ENCODE results near the gene PRKG1.

PRKG1 gene

DNA sequence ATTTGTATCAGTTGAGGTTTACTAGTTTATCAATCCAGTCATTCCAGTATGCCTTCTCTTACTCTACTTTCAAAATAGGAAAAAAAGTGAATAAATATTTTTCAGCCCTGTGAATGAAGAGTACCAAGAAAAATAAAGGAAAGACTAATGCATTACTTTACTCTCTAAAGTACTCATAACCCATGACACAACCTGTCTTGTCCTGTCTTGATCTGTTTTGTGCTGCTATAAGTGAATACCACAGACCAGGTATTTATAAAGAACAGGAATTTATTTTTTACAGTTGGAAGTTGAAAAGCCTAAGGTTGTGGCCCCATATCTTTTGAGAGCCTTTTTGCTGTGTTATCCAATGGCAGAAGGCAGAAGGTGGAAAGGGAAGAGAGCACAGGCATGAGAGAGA lies 1045.2 kb downstream of the PRKG1 start:
- no peak for TF ChIP-seq POLR2AphosphoS5 (IDR thresholded peaks at IDR 0.05; ENCODE audit: low read depth)
- TF ChIP-seq, protein P1, sequence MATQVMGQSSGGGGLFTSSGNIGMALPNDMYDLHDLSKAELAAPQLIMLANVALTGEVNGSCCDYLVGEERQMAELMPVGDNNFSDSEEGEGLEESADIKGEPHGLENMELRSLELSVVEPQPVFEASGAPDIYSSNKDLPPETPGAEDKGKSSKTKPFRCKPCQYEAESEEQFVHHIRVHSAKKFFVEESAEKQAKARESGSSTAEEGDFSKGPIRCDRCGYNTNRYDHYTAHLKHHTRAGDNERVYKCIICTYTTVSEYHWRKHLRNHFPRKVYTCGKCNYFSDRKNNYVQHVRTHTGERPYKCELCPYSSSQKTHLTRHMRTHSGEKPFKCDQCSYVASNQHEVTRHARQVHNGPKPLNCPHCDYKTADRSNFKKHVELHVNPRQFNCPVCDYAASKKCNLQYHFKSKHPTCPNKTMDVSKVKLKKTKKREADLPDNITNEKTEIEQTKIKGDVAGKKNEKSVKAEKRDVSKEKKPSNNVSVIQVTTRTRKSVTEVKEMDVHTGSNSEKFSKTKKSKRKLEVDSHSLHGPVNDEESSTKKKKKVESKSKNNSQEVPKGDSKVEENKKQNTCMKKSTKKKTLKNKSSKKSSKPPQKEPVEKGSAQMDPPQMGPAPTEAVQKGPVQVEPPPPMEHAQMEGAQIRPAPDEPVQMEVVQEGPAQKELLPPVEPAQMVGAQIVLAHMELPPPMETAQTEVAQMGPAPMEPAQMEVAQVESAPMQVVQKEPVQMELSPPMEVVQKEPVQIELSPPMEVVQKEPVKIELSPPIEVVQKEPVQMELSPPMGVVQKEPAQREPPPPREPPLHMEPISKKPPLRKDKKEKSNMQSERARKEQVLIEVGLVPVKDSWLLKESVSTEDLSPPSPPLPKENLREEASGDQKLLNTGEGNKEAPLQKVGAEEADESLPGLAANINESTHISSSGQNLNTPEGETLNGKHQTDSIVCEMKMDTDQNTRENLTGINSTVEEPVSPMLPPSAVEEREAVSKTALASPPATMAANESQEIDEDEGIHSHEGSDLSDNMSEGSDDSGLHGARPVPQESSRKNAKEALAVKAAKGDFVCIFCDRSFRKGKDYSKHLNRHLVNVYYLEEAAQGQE (IDR thresholded peaks at IDR 0.05; ENCODE audit: insufficient replicate concordance, low read depth): no peak
- no peak for TF ChIP-seq GABPA (IDR thresholded peaks at IDR 0.05; ENCODE audit: low read depth)
- no peak for TF ChIP-seq SPI1 (IDR thresholded peaks at IDR 0.05; ENCODE audit: borderline replicate concordance, low read depth)
- TF ChIP-seq, protein P2, sequence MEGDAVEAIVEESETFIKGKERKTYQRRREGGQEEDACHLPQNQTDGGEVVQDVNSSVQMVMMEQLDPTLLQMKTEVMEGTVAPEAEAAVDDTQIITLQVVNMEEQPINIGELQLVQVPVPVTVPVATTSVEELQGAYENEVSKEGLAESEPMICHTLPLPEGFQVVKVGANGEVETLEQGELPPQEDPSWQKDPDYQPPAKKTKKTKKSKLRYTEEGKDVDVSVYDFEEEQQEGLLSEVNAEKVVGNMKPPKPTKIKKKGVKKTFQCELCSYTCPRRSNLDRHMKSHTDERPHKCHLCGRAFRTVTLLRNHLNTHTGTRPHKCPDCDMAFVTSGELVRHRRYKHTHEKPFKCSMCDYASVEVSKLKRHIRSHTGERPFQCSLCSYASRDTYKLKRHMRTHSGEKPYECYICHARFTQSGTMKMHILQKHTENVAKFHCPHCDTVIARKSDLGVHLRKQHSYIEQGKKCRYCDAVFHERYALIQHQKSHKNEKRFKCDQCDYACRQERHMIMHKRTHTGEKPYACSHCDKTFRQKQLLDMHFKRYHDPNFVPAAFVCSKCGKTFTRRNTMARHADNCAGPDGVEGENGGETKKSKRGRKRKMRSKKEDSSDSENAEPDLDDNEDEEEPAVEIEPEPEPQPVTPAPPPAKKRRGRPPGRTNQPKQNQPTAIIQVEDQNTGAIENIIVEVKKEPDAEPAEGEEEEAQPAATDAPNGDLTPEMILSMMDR (IDR thresholded peaks at IDR 0.05; ENCODE audit: insufficient read depth, low read length): no peak
- Histone ChIP-seq H3K27ac (replicated peaks) (no peak overlapping the region), H3K27me3 (ENCODE audit: insufficient read depth, poor library complexity, severe bottlenecking) (no peaks in the 10 kb centered on the region), H3K4me3 (replicated peaks; ENCODE audit: insufficient read depth, low read length) (no peak overlapping the region)
- no peak for DNase-seq (ENCODE audit: low read depth in 1 of 2, low spot score in 1 of 2)

GRCh38 chr10:52121688-52122087 lies 1047.4 kb downstream of the PRKG1 start:
- DNase-seq (ENCODE audit: low read depth in 1 of 2, low spot score in 1 of 2): no peak
- TF ChIP-seq, protein P1 (IDR thresholded peaks at IDR 0.05; ENCODE audit: insufficient replicate concordance, low read depth): no peak
- TF ChIP-seq SPI1 (IDR thresholded peaks at IDR 0.05; ENCODE audit: borderline replicate concordance, low read depth) (no peak), GABPA (IDR thresholded peaks at IDR 0.05; ENCODE audit: low read depth) (no peak), POLR2AphosphoS5 (IDR thresholded peaks at IDR 0.05; ENCODE audit: low read depth) (no peak)
- TF ChIP-seq, protein P2 (IDR thresholded peaks at IDR 0.05; ENCODE audit: insufficient read depth, low read length): no peak
- Histone ChIP-seq H3K27ac (replicated peaks) (no peak overlapping the region), H3K4me3 (replicated peaks; ENCODE audit: insufficient read depth, low read length) (no peak overlapping the region), H3K27me3 (ENCODE audit: insufficient read depth, poor library complexity, severe bottlenecking) (no peaks in the 10 kb centered on the region)

GRCh38 chr10:52128056-52128683 lies 1053.9 kb downstream of the PRKG1 start:
- Histone ChIP-seq H3K4me3 (replicated peaks; ENCODE audit: insufficient read depth, low read length) (no peak overlapping the region), H3K27ac (replicated peaks) (no peak overlapping the region), H3K27me3 (ENCODE audit: insufficient read depth, poor library complexity, severe bottlenecking) (no peaks in the 10 kb centered on the region)
- TF ChIP-seq SPI1 (IDR thresholded peaks at IDR 0.05; ENCODE audit: borderline replicate concordance, low read depth): no peak
- no peak for TF ChIP-seq GABPA (IDR thresholded peaks at IDR 0.05; ENCODE audit: low read depth)
- TF ChIP-seq, protein P1 (IDR thresholded peaks at IDR 0.05; ENCODE audit: insufficient replicate concordance, low read depth): no peak
- TF ChIP-seq, protein P2 (IDR thresholded peaks at IDR 0.05; ENCODE audit: insufficient read depth, low read length): no peak
- TF ChIP-seq POLR2AphosphoS5 (IDR thresholded peaks at IDR 0.05; ENCODE audit: low read depth): no peak
- no peak for DNase-seq (ENCODE audit: low read depth in 1 of 2, low spot score in 1 of 2)

Measured in HL-60 (cell line).